Non-pigmented ciliary epithelial cell (primary cell): ENCODE results near the gene CRADD.
"Not testable (repeated sequence)": the region's sequence is repeated elsewhere in the genome, so short reads cannot be mapped to it uniquely, and the experiment has no call there.

Source experiments
- DNase-seq: peaks from one replicate; pipeline ENCODE4 v3.0.0-alpha.2; 2010; ENCODE audit warnings: low read depth

The CRADD gene

DNA sequence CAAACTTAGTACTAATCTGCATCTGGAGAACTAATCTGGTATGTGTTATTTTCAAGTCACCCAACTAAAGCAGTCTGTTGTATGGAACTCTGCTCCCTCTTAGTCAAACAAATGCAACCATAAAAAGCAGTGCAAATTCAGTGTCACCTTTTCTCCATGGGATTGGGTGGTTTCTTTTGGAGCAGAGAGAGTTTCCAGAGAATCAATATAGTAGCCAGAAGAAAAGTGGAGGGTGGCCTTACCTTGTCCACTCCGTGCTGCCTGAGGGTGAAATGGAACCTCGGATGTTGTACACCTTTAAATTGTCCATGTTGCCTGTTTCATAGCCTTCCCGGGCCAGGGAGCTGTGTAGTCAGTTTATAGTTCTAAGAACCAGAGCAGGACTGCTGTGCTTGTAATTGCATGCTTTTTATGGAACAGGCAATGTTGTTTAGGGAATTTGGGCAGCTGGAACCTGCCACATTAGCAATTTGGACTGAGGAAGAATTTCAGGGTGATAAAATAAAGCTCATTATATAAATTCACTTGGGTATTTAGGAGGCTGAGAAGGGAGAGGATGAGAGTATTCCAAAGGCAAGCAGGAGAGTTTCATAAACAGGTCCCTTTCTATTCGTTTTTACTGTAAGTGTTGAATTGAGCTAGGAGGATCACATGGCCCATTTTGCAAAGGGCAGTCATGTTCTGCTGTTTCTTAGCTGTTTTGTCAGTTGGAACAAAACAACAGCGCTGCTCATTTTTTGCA, 60.5 kb downstream of the CRADD start:
- no peak for DNase-seq

DNA sequence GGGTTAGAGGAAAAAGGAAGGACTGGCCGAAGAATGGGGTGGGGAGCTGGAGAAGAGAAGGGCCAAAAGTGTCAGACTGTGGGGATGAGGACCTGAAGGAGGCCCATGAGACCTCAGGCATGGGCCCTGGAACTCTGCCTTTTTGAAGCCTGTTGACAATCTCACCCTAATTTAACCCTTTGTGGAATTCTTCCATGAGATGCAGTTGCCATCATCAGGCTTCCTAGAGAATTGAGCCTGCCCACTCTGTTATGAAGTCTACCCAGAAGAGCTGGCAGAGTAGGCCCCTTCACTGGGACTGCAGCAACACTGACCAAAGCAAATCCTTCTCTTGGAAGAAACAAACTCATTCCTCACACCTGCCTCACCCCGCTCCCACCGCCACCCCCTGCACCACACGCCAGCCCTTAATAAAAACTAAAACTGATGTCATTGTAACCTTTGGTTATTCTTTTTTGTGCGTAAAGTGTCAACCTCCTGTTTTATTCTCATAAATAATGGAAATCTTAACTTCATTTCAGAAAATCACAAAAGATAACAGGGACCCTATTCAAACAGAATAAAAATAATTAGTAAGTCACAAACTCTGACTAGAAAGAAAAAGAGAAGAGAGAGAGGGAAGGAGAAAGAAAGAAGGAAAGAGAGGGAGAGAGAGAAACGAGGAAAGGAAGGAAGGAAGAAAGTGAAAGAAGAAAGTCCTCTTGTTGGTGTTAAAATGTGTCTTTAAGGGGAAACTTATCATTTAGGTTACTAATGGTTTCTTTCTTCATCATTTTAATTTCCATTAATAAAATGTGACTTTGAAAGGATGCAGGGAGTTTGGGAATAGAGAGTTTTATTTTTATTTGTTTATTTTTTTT, 61.3 kb downstream of the CRADD start:
- no peak for DNase-seq

DNA sequence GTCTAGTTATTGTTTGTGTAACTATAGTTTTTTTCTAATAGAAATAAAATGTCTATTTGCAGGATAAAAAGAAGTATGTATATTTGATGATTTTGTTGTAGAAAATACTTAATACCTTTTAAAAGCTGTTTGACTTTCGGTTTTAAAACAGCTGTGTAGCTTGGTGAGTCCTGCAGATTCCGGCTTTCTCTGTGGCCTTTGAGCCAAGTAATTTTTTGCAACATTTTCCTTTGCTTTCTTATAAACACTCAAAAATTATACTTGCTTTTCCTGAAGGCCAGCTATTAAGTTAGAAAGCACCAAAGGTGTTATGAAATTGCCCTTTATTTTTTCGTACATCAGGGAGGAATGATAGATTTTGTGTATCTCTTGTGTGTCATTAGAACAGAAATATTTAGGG, 63.6 kb downstream of the CRADD start:
- DNase-seq: no peak

DNA sequence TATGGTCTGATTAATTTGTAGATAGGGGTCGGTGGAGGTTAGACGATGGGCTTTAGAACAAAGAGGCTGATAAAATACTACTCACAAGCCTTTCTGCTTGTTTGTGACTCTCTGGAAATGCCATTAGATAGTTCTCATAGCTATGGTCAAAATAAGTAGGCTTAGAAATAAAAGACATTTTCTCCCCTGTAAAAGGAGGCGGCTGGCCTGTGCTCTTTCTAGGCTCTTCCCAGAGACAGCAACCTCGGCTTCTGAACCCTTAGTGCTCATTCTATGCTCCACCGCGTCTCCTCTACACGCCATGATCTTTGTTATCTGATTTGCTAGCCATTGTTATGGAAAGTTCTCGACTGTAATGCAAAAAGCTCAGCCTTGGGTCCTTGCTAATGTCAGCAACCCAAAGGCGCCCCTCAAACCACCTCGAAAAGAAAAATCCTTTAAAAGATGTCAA, 64.5 kb downstream of the CRADD start:
- no peak for DNase-seq

DNA sequence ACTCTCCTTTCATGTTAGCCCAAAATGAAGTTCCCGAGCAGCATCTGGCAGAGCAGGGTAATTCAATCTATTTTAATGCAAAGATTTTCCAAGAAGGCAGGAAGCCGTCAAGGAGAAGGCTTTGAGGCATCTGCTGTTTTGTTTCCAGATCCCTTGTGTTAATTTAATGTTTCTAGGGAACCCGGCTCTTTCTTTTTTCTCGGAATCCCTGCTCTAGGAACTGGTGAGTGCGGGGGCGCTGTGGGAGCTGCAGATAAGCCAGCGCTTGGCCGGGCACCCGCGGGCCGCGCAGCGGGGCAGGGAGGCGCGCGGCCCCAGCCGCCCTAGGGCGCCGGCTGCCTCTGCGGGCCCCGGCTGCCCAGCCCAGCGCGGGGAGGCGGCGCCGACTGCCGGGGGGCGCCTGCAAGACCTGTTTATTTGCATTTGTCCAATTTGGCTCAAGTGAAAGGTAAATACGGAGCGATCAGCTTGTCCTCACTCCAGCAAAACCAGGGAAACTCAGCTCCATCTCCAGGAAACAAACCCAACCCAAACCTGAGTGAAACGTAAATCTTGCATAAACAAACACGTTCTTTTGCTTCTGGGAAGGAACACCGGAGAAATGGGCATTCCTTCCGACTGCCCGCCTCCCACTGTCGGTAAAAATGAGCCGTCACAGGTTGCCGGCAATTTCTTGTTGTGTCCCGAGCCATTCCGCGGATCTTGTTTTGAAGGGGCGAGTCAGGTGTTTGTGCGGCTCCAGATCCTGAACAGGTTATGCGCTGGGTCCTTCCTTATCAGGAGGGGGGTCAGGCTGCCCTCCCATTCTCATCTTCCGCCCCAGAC, 65.1 kb downstream of the CRADD start:
- no peak for DNase-seq

DNA sequence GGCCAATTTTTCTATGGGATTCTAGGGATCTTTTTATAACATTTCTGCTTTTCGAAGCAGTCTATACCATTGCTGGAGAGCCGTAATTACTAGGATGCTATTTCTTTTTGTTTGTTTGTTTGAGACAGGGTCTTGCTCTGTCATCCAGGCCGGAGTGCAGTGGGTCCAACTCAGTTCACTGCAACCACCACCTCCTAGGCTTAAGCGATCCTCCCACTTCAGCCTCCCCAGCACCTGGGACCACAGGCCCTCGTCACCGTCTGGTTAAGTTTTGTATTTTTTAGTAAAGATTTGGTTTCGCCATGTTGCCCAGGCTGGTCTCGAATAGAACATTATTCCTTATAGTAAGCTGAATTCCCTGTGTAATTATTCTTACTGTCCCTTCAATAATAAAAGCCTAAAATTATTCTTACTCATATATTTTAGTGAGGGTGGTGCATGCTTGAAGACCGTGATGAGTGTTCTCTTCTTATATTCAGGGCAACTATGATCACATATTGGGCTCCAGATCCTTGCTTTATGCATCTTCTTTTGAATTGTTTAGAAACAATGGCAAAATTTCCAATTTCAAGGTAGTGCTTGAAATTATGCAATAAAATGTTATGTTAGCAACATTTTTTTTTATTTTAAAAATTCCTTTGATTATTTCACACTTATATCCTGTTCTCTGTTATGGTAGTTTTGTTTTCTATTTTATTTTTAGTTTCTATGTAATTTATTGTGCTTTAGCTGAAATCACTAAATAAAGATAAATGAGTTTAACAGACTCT, 66.2 kb downstream of the CRADD start:
- no peak for DNase-seq

DNA sequence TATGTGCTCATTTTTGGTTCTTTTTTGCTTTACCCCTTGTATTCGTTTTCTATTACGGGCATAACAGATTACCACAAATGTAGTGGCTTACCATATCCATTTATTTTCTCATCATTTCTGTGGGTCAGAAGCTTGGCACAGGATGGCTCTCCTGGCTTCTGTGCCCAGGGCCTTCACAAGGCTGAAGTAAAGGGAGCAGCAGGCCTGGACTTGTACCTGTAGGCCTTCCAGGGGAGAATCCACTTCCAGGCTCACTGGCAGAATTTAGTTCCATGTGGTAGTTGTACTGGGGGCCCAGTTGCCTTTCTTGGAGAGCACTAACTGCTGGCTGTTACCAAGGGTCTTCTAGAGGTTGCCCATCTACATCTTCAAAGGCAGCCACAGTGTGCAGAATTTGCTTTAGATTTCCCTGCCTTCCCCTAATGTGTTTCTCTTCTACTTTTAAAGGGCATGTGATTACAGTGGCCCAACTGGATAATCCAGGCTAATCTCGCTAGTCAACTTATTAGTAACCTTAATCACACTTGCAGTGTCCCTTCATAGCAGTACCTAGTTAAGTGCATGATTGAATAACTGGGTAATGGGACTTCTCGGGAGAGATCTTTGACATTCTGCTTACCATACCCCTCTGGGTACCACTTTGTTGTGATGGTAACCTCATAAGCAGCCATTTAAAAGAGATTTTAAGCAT, 67.0 kb downstream of the CRADD start:
- DNase-seq: no peak

DNA sequence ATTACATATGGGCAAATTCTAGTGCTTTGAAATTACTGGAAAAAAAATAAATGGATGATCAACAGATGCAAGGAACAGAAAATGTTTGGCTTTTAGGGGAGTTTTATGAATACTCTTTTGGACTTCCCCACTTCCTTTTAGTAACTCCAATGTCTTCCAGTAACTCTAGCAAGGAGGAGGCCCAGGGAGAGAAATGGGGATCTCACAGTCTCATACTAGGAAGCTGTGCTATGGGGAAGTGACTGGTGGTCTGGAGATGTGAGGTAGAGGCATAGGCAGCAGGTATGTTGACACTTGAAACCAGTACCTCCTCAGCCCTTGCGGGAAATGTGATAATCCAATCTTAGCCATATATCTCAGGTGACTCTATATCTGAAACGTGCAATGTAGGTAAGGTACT, 68.1 kb downstream of the CRADD start:
- no peak for DNase-seq

DNA sequence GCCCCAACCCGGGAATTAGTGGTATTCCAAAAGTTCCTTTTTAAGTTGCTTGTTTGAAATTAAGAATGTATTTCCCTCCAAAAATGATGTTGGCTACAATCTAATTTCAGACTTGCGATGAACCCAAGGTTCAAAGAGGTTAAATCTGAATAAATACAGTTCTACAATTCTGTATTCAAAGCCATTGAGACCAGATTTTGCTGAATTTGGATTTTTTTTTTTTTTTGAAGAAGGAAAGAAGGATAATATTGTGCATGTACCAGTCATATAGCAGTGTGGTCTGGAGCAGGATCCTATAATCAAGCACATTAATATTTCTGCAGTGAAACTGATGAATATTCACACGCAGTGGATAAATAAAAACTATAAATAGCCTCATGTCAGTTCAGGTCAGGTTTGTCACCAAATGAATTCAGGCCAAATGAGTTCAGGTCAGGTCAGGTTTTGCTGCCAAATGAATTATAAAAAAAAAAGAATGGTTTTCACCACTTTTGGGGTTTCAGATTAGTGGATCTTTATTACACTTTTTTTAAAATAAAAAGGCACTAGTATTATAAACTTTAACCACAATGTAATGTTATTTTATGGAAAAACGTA, 69.5 kb downstream of the CRADD start:
- DNase-seq: no peak

DNA sequence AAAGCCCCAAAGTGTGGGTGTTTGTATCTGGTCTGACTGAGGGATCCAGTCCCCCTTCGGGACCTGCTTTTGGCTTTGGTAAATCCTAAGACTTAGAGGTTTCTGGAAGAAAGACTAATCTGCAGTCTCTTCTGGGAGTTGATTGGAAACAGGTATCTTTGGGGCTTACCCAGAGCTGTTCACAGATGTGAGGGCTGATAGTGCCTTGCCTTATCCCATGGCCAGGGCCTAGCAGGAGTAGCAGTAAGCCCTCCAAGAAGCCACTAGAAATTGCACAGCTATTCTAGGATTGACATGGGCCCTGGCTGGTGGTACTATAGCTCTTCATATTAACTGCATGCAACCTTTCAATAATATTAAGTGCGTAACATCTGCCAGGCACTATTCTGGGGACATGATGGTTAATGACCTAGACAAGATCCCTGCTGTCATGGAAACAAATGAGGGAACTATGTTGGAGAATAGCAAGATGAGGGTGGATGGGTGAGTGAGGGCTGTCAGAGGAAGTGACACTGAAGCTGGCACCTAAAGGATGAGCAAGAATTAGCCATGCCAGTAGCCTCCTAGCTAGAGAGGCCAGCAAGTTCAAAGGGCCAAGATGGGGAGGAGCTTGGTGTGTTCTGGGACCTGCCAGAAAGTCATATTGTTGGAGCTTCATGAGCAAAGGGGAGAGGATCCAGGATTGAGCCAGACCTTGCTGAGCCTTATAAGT, 71.7 kb downstream of the CRADD start:
- no peak for DNase-seq

DNA sequence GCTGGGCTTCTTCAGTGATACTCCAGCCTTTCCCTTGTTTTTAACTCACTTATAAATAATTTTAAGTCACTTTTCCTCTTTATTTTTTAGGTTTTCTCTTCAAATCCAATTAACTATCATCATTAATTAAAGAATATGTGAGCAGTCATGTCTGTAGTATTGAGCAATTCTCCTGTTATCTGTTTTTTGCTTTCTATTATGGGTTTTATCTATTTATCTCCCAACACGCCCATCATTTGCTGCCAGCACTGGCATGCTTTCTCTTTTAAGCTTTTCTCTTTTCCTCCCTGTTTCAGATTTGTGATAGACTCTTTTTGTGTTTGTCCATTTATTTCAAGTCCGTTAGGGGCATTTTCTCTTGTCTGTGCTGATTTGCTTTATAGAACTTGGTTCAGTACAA, 72.3 kb downstream of the CRADD start:
- DNase-seq: no peak

DNA sequence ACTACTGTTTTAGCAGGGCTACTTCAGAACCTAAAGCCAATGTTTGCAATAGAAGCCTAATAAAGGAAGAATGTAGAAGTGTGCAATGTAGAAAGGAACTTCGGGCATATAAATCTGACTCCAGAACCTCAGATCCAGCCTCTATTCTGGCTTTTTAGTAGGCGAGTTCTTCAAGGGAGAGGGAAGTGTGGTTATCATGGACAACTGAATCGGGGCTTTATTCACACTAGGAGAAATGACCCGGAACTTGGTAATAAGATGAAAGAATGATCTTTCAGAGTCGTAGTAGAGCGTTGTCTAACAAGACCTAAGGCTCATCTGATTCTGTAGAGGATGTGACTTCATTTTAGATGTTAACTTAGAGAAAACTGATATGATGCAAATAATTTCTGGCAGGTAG, 72.9 kb downstream of the CRADD start:
- no peak for DNase-seq

DNA sequence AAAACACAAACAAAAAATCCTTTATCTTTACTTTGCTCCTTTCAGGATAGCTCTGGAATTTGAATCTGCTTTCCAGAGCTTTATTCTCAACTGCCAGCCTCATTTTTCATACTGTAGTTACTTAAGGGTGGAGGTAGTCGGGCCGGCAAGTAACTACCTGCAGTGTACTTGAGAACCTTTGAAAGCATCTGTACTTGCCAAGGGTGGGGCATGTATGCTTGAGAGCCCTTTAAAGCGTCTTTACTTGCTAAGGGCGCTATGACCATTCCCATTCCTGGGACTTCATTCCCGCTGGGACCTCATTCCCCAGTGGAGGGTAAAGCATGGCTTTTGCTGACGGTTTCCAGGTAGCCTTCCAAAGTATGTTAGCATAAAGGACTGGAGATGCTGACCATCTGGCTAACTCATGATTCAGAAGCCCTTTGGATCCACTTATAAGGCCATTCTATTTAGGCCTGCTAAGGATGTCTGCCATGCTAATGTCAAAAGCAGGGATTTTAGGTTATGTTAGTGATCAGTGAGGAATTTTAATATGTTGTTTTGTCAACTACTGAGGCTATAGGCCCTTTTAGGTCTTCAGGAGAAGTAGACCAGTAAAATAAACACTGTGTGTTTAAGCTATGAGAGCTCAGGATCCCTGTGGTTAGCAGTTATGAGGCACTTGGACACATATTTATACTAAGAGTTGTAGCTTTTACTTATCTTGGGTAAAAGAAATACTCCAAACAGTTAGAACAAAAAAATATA, 74.9 kb downstream of the CRADD start:
- peak; percentile 63 for DNase-seq

DNA sequence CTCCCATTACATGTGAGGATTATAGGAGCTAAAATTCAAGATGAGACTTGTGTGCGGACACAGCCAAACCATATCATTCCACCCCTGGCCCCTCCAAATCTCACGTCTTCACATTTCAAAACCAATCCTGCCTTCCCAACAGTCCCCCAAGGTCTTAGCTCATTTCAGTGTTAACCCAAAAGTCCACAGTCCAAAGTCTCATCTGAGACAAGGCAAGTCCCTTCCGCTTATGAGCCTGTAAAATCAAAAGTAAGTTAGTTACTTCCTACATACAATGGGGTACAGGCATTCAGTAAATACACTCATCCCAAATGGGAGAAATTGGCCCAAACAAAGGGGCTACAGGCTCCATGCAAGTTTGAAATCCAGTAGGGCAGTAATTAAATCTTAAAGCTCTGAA, 76.1 kb downstream of the CRADD start:
- DNase-seq: no peak

DNA sequence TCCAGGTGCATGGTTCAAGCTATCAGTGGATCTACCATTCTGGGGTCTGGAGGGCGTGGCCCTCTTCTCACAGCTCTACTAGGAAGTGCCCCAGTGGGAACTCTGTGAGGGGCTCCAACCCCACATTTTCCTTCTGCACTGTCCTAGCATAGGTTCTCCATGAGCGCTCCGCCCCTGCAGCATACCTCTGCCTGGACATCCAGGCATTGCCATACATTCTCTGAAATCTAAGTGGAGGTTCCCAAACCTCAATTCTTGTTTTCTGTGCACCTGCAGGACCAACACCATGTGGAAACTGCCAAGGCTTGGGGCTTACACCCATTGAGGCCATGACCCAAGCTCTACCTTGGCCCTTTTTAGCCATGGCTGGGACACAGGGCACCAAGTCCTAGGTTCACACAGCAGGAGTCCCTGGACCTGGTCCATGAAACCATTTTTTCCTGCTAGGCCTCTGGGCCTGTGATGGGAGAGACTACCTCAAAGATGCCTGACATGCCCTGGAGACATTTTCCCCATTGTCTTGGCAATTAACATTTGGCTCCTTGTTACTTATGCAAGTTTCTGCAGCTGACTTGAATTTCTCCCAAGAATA, 76.8 kb downstream of the CRADD start:
- DNase-seq: no peak

DNA sequence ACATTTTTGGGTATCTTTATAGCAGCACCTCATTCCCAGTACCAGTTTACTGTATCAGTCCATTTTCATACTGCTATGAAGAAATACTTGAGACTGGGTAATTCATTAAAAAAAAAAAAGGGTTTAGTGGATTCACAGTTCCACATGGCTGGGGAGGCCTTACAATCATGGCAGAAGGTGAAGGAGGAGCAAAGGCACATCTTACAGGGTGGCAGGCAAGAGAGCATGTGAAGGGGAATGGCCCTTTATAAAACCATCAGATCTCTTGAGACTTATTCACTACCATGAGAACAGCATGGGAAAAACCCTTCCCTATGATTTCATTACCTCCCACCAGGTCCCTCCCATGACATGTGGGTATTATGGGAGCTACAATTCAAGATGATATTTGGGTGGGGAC, 77.7 kb downstream of the CRADD start:
- not testable (repeated sequence) for DNase-seq

DNA sequence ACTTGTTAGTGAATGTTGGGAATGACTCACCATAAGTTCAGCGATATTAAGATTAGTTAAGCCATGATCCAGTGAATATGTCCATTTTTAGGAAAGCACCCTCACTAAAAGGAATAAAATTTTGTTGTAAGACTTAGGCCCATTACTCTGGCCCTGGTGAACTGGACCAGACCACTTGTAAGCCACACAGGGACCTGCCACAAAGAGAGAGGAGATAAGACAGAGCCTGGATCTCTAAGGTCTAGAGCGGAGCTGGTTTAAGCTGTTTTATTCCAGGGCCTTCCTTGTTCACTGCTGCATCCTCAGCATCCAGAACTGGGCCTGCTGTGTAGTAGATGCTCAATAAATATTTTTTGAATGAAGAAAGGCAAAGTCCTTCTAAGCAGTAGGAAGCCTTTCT, 79.1 kb downstream of the CRADD start:
- DNase-seq: no peak

DNA sequence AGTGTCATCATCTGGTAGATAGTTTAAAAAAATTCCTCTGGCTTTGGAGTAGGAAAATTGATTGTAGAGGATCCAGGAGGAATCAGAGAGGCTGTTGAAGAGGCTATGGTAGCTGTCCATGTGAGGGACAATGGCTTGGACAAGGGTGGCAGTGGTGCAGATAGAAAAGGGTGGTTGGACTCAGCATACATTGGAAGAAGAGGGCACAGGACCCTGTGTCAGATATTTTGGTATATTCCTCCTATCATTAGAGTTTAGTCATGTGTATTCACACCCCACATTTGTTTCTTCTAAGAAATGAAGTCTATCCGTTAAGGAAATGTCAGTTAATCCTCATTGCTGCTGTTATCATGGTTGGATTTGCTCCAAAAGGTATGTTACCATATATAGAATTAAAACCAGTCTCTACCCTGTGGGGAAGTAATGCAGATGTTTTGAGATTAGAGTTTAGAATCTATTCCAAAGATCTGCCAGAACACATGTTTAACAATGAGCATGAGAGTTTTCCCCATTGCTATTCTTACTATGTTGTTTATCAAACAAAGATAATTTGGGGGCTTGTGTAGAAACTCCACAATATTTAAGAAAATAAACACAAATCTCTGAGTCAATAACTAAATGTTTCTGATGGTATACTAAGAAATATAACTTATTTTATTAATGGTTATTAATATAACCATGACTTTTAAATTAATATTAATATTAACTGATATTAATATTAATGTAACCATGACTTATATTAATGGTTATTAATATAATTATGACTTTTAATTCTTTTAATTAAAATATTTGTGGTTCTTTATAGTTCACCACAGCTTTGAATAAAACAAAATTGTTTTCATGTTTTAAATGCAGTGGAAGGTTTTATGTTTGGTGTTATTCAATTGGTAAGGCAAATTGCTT, 80.9 kb downstream of the CRADD start:
- DNase-seq: no peak
